CD1c-positive myeloid dendritic cell (primary cell): Measurements from ENCODE around the gene PSRC1.
A peak's percentile ranks its signal among the peaks of the same experiment; 100 is the strongest.
"Not testable (repeated sequence)": the region's sequence is repeated elsewhere in the genome, so short reads cannot be mapped to it uniquely, and the experiment has no call there.

Source experiments
- DNase-seq: peaks from one replicate; pipeline ENCODE4 v3.0.0-alpha.2; 2016; ENCODE audit errors: extremely low spot score

PSRC1 gene

GRCh38 chr1:109295712-109296415 is 12.9 kb upstream of the PSRC1 start:
- no peak for DNase-seq

- peak; percentile 44 for DNase-seq
Observed at GRCh38 chr1:109294481-109294880, 11.5 kb upstream of the PSRC1 start.

GRCh38 chr1:109293026-109293425 is 10.1 kb upstream of the PSRC1 start:
- DNase-seq = no peak

GRCh38 chr1:109292364-109292763 is 9.4 kb upstream of the PSRC1 start:
- DNase-seq = no peak

GRCh38 chr1:109290998-109291397 is 8.1 kb upstream of the PSRC1 start:
- peak; percentile 60 for DNase-seq

- DNase-seq = no peak
Observed at GRCh38 chr1:109290137-109290536, 7.2 kb upstream of the PSRC1 start.

GRCh38 chr1:109286762-109287161 is 3.8 kb upstream of the PSRC1 start:
- not testable (repeated sequence) for DNase-seq

- no peak for DNase-seq
Observed at GRCh38 chr1:109283748-109284600, 1.0 kb upstream of the PSRC1 start.

GRCh38 chr1:109282497-109282951 is 421 bp downstream of the PSRC1 start:
- DNase-seq = no peak

- DNase-seq = peak; percentile 35
Observed at GRCh38 chr1:109281680-109282496, 1.1 kb downstream of the PSRC1 start.

- no peak for DNase-seq
Observed at GRCh38 chr1:109280862-109281261, 2.1 kb downstream of the PSRC1 start.

GRCh38 chr1:109279615-109280278 is 3.2 kb downstream of the PSRC1 start:
- no peak for DNase-seq

GRCh38 chr1:109277434-109278204 is 5.3 kb downstream of the PSRC1 start:
- DNase-seq = peak; percentile 80

GRCh38 chr1:109275706-109276345 is 7.1 kb downstream of the PSRC1 start:
- DNase-seq = no peak

- no peak for DNase-seq
Observed at GRCh38 chr1:109274533-109275476, 8.1 kb downstream of the PSRC1 start.

- DNase-seq = no peak
Observed at GRCh38 chr1:109273570-109274288, 9.2 kb downstream of the PSRC1 start.

GRCh38 chr1:109272831-109273547 is 10.0 kb downstream of the PSRC1 start:
- DNase-seq = no peak
